IPS-18a (cell line): ENCODE data around the gene CPA2.

Experiments
- H3K27ac ChIP-seq: one replicate; pipeline ENCODE4 v1.5.1; 2013; ENCODE audit warnings: low read length
- H3K27me3 ChIP-seq: one replicate; pipeline ENCODE4 v1.6.1; 2013; ENCODE audit warnings: mild to moderate bottlenecking, low read length; ENCODE audit not compliant: control insufficient read depth, insufficient read depth
- H3K36me3 ChIP-seq: one replicate; pipeline ENCODE4 v1.6.1; 2013; ENCODE audit warnings: low read depth, low read length; ENCODE audit not compliant: control insufficient read depth
- H3K4me1 ChIP-seq: one replicate; pipeline ENCODE4 v1.6.1; 2013; ENCODE audit warnings: low read depth, low read length; ENCODE audit not compliant: control insufficient read depth
- H3K4me3 ChIP-seq: one replicate; pipeline ENCODE4 v1.5.1; 2013; ENCODE audit warnings: low read length
- H3K9ac ChIP-seq: one replicate; pipeline ENCODE4 v1.6.1; 2013; ENCODE audit warnings: mild to moderate bottlenecking, low read length, moderate library complexity
- H3K9me3 ChIP-seq: one replicate; pipeline ENCODE4 v1.6.1; 2013; ENCODE audit warnings: low read depth, low read length; ENCODE audit not compliant: control insufficient read depth

CPA2 gene

GRCh38 chr7:130329681-130330080, 63.0 kb downstream of the CPA2 start:
- no peaks in the 10 kb centered on the region for H3K4me1 ChIP-seq
- H3K27me3 ChIP-seq: no peaks in the 10 kb centered on the region
- H3K27ac ChIP-seq: no peak overlapping the region
- H3K9ac ChIP-seq: no peak overlapping the region
- no peaks in the 10 kb centered on the region for H3K36me3 ChIP-seq
- no peaks in the 10 kb centered on the region for H3K9me3 ChIP-seq
- H3K4me3 ChIP-seq: no peak overlapping the region

- no peaks in the 10 kb centered on the region for H3K4me1 ChIP-seq
- no peaks in the 10 kb centered on the region for H3K9me3 ChIP-seq
- H3K9ac ChIP-seq: no peak overlapping the region
- no peak overlapping the region for H3K4me3 ChIP-seq
- H3K36me3 ChIP-seq: no peaks in the 10 kb centered on the region
- H3K27me3 ChIP-seq: no peaks in the 10 kb centered on the region
- H3K27ac ChIP-seq: no peak overlapping the region
Measured at GRCh38 chr7:130332259-130333053, 65.8 kb downstream of the CPA2 start.

- Histone ChIP-seq H3K4me1 (peaks cover 11% of the 10 kb centered on the region), H3K27ac (no peak overlapping the region)
Measured at GRCh38 chr7:130333832-130334231, 67.2 kb downstream of the CPA2 start.

GRCh38 chr7:130334274-130334673, 67.6 kb downstream of the CPA2 start:
- no peaks in the 10 kb centered on the region for H3K9me3 ChIP-seq
- no peaks in the 10 kb centered on the region for H3K27me3 ChIP-seq
- peaks cover 14% of the 10 kb centered on the region for H3K4me1 ChIP-seq
- no peak overlapping the region for H3K27ac ChIP-seq
- no peak overlapping the region for H3K9ac ChIP-seq
- H3K36me3 ChIP-seq: no peaks in the 10 kb centered on the region
- no peak overlapping the region for H3K4me3 ChIP-seq

More at GRCh38 chr7:130333832-130334231, 67.2 kb downstream of the CPA2 start:
- Histone ChIP-seq H3K4me3 (no peak overlapping the region), H3K36me3 (no peaks in the 10 kb centered on the region), H3K9me3 (no peaks in the 10 kb centered on the region), H3K9ac (no peak overlapping the region), H3K27me3 (no peaks in the 10 kb centered on the region)

- Histone ChIP-seq H3K9ac (no peak overlapping the region), H3K4me1 (peaks cover 14% of the 10 kb centered on the region), H3K27ac (no peak overlapping the region), H3K4me3 (no peak overlapping the region), H3K27me3 (no peaks in the 10 kb centered on the region), H3K36me3 (no peaks in the 10 kb centered on the region), H3K9me3 (no peaks in the 10 kb centered on the region)
Measured at GRCh38 chr7:130337410-130337971, 70.8 kb downstream of the CPA2 start.

- Histone ChIP-seq H3K4me1 (peaks cover 14% of the 10 kb centered on the region), H3K27me3 (no peaks in the 10 kb centered on the region), H3K4me3 (no peak overlapping the region), H3K9me3 (no peaks in the 10 kb centered on the region), H3K36me3 (no peaks in the 10 kb centered on the region), H3K9ac (no peak overlapping the region), H3K27ac (no peak overlapping the region)
Measured at GRCh38 chr7:130338233-130338632, 71.6 kb downstream of the CPA2 start.
